ENCODE data around the gene TBX2.

GRCh38 chr17:61419496-61420046 is 19.9 kb downstream of the TBX2 start:
- no peak for TF ChIP-seq POLR2A (IDR thresholded peaks at IDR 0.05; ENCODE audit: low read depth, low read length)
- no peak for TF ChIP-seq CTCF (conservative IDR thresholded peaks at IDR 0.05; ENCODE audit: low read depth, low read length)
